Neural cell (in vitro differentiated cells): Measurements from ENCODE around the gene ZBTB44. TPM values are rescaled to one million over a fixed set of nuclear protein-coding genes. Genes with fewer than 3 reads are reported as not detected.

Experiments used
- H2AFZ ChIP-seq: fragments of 200-600, 300-800 bp; sonication (generic), shearing (Covaris generic); 2 replicates; pipeline ENCODE4 v1.6.0; 2014; ENCODE audit warnings: low read depth, mild to moderate bottlenecking, antibody characterized with exemption, low read length, moderate library complexity
- H3F3A ChIP-seq: fragments of 200-600 bp; shearing (Covaris generic); 2 replicates; pipeline ENCODE4 v1.6.1; 2016; ENCODE audit warnings: mild to moderate bottlenecking, moderate library complexity, mixed read lengths, antibody characterized with exemption, low read length; ENCODE audit not compliant: insufficient read depth, poor library complexity, severe bottlenecking
- H3K27ac ChIP-seq: fragments of 200-600, 300-800 bp; sonication (generic), shearing (Covaris generic); 2 replicates; pipeline ENCODE4 v1.5.1; 2014; ENCODE audit warnings: mild to moderate bottlenecking, low read length, moderate library complexity
- H3K27me3 ChIP-seq: fragments of 300-800, 200-600 bp; sonication (generic), shearing (Covaris generic); 2 replicates; pipeline ENCODE4 v1.6.0; 2014; ENCODE audit warnings: mild to moderate bottlenecking, low read depth, low read length, moderate library complexity; ENCODE audit not compliant: insufficient read depth
- H3K36me3 ChIP-seq: fragments of 300-800, 200-600 bp; sonication (generic), shearing (Covaris generic); 2 replicates; pipeline ENCODE4 v1.5.1; 2014; ENCODE audit warnings: mild to moderate bottlenecking, antibody characterized with exemption, low read length, moderate library complexity; ENCODE audit not compliant: insufficient read depth
- H3K4me2 ChIP-seq: fragments of 300-800, 200-600 bp; sonication (generic), shearing (Covaris generic); 2 replicates; pipeline ENCODE4 v1.6.0; 2014; ENCODE audit warnings: mild to moderate bottlenecking, low read length
- H3K4me3 ChIP-seq: fragments of 300-800, 200-600 bp; sonication (generic), shearing (Covaris generic); 2 replicates; pipeline ENCODE4 v1.5.1; 2014; ENCODE audit warnings: mild to moderate bottlenecking, low read length, moderate library complexity
- H3K79me2 ChIP-seq: fragments of 200-600 bp; shearing (Covaris generic); replicated peaks from 2 replicates; pipeline ENCODE4 v1.6.0; 2014; ENCODE audit warnings: mild to moderate bottlenecking, low read length, moderate library complexity; ENCODE audit not compliant: insufficient read depth
- H3K9ac ChIP-seq: fragments of 300-800, 200-600 bp; sonication (generic), shearing (Covaris generic); 2 replicates; pipeline ENCODE4 v1.6.1; 2016; ENCODE audit warnings: mild to moderate bottlenecking, low read length, mixed read lengths
- H3K9me2 ChIP-seq: fragments of 200-600 bp; shearing (Covaris generic); 2 replicates; pipeline ENCODE4 v1.6.1; 2016; ENCODE audit warnings: mild to moderate bottlenecking, low read length, mixed read lengths; ENCODE audit not compliant: insufficient read depth
- H3K9me3 ChIP-seq: fragments of 200-600, 300-800 bp; sonication (generic), shearing (Covaris generic); 2 replicates; pipeline ENCODE4 v1.6.1; 2016; ENCODE audit warnings: mild to moderate bottlenecking, mixed run types, low read length, moderate library complexity, mixed read lengths
- H4K20me1 ChIP-seq: fragments of 200-600 bp; shearing (Covaris generic); 2 replicates; pipeline ENCODE4 v1.6.1; 2016; ENCODE audit warnings: mild to moderate bottlenecking, mixed run types; ENCODE audit not compliant: insufficient read depth
- CTCF ChIP-seq: fragments of 450-650 bp; IDR thresholded peaks from 2 replicates; pipeline ENCODE4 v1.5.1; 2014; ENCODE audit warnings: antibody characterized with exemption, mild to moderate bottlenecking, moderate library complexity; ENCODE audit not compliant: poor library complexity, severe bottlenecking
- EP300 ChIP-seq: fragments of 450-650 bp; conservative IDR thresholded peaks from 2 replicates; pipeline ENCODE4 v1.6.1; 2014; ENCODE audit warnings: antibody characterized with exemption, mild to moderate bottlenecking, moderate library complexity; ENCODE audit not compliant: poor library complexity, severe bottlenecking
- EZH2 ChIP-seq: fragments of 200-600, 300-800 bp; shearing (Covaris generic), sonication (generic); IDR thresholded peaks from 2 replicates; pipeline ENCODE4 v1.6.1; 2014; ENCODE audit warnings: antibody characterized with exemption, low read length, borderline replicate concordance, mild to moderate bottlenecking; ENCODE audit not compliant: insufficient read depth, poor library complexity, severe bottlenecking
- MXI1 ChIP-seq: fragments of 450-650 bp; conservative IDR thresholded peaks from 2 replicates; pipeline ENCODE4 v1.6.1; 2014; ENCODE audit warnings: antibody characterized with exemption, mild to moderate bottlenecking; ENCODE audit not compliant: poor library complexity, severe bottlenecking
- POLR2AphosphoS5 ChIP-seq: IDR thresholded peaks from 2 replicates; pipeline ENCODE4 v1.6.1; 2012
- RAD21 ChIP-seq: fragments of 450-650 bp; conservative IDR thresholded peaks from 2 replicates; pipeline ENCODE4 v1.6.1; 2014; ENCODE audit warnings: antibody characterized with exemption, mild to moderate bottlenecking, moderate library complexity
- SMC3 ChIP-seq: fragments of 450-650 bp; conservative IDR thresholded peaks from 2 replicates; pipeline ENCODE4 v1.6.1; 2014; ENCODE audit warnings: antibody characterized with exemption, mild to moderate bottlenecking, moderate library complexity; ENCODE audit not compliant: poor library complexity
- TAF1 ChIP-seq: IDR thresholded peaks from 2 replicates; pipeline ENCODE4 v1.6.1; 2012; ENCODE audit warnings: low read depth
- polyA plus RNA-seq: library from polyadenylated mRNA; depleted of rRNA; stranded (reverse); fragments of >200 nt; gene quantifications from 2 replicates; pipeline ENCODE4 v1.2.3, GENCODE V29; 2014
- TF ChIP-seq, protein P1 (sequence below): IDR thresholded peaks from 2 replicates; pipeline ENCODE4 v1.6.1; 2012; ENCODE audit warnings: borderline replicate concordance

ZBTB44 gene
- polyA plus RNA-seq, 1 donor from 2014 or later, result 23.3 TPM

- H2AFZ ChIP-seq, result no peak overlapping the region
- no peaks in the 10 kb centered on the region for H3K36me3 ChIP-seq
- no peaks in the 10 kb centered on the region for H3K9me2 ChIP-seq
- H3K4me3 ChIP-seq, result no peak overlapping the region
- no peaks in the 10 kb centered on the region for H3K79me2 ChIP-seq
- no peaks in the 10 kb centered on the region for H4K20me1 ChIP-seq
- TF ChIP-seq EP300, result no peak
- TF ChIP-seq RAD21, result no peak
- no peak for TF ChIP-seq MXI1
- TF ChIP-seq, protein P1, sequence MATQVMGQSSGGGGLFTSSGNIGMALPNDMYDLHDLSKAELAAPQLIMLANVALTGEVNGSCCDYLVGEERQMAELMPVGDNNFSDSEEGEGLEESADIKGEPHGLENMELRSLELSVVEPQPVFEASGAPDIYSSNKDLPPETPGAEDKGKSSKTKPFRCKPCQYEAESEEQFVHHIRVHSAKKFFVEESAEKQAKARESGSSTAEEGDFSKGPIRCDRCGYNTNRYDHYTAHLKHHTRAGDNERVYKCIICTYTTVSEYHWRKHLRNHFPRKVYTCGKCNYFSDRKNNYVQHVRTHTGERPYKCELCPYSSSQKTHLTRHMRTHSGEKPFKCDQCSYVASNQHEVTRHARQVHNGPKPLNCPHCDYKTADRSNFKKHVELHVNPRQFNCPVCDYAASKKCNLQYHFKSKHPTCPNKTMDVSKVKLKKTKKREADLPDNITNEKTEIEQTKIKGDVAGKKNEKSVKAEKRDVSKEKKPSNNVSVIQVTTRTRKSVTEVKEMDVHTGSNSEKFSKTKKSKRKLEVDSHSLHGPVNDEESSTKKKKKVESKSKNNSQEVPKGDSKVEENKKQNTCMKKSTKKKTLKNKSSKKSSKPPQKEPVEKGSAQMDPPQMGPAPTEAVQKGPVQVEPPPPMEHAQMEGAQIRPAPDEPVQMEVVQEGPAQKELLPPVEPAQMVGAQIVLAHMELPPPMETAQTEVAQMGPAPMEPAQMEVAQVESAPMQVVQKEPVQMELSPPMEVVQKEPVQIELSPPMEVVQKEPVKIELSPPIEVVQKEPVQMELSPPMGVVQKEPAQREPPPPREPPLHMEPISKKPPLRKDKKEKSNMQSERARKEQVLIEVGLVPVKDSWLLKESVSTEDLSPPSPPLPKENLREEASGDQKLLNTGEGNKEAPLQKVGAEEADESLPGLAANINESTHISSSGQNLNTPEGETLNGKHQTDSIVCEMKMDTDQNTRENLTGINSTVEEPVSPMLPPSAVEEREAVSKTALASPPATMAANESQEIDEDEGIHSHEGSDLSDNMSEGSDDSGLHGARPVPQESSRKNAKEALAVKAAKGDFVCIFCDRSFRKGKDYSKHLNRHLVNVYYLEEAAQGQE, result no peak
- no peak for TF ChIP-seq SMC3
- TF ChIP-seq CTCF, result no peak
- no peak for TF ChIP-seq TAF1
- TF ChIP-seq POLR2AphosphoS5, result no peak
- no peak for TF ChIP-seq EZH2
- H3K27ac ChIP-seq, result no peak overlapping the region
- no peaks in the 10 kb centered on the region for H3K9me3 ChIP-seq
- H3K4me2 ChIP-seq, result no peak overlapping the region
- no peaks in the 10 kb centered on the region for H3F3A ChIP-seq
- H3K27me3 ChIP-seq, result no peaks in the 10 kb centered on the region
- no peak overlapping the region for H3K9ac ChIP-seq
Measured at GRCh38 chr11:130198292-130198691, 116.4 kb downstream of the ZBTB44 start.

GRCh38 chr11:130197386-130198035 is 117.2 kb downstream of the ZBTB44 start:
- Histone ChIP-seq H3K9me3 (no peaks in the 10 kb centered on the region), H3F3A (no peaks in the 10 kb centered on the region), H3K36me3 (no peaks in the 10 kb centered on the region), H3K4me3 (no peak overlapping the region), H3K27ac (no peak overlapping the region), H3K79me2 (no peaks in the 10 kb centered on the region), H3K9me2 (no peaks in the 10 kb centered on the region), H2AFZ (no peak overlapping the region), H4K20me1 (no peaks in the 10 kb centered on the region), H3K27me3 (no peaks in the 10 kb centered on the region), H3K9ac (no peak overlapping the region), H3K4me2 (no peak overlapping the region)
- TF ChIP-seq, protein P1, result no peak
- no peak for TF ChIP-seq MXI1
- no peak for TF ChIP-seq TAF1
- no peak for TF ChIP-seq EZH2
- no peak for TF ChIP-seq CTCF
- no peak for TF ChIP-seq POLR2AphosphoS5
- no peak for TF ChIP-seq SMC3
- no peak for TF ChIP-seq EP300
- TF ChIP-seq RAD21, result no peak
